A673 (cell line): ENCODE results near the gene IL34. TPM values are rescaled to one million over a fixed set of nuclear protein-coding genes. Genes with fewer than 3 reads are reported as not detected.
A peak's percentile ranks its signal among the peaks of the same experiment; 100 is the strongest.

ENCODE experiments used
- BruUV-seq: library from RNA; stranded (reverse); fragments of 400-500 nt; replicated peaks from 2 replicates; lab custom pipeline; 2021; lab: Mats Ljungman, UMichigan
- CTCF ChIA-PET: fragments of 300-600 bp; sonication (Branson Sonifier 250); formaldehyde crosslinking; loops from one replicate; lab custom pipeline; 2022; ENCODE audit warnings: antibody characterized with exemption; lab: Charles Lee
- POLR2A ChIA-PET: fragments of 300-600 bp; sonication (Branson Sonifier 250); formaldehyde crosslinking; loops from one replicate; lab custom pipeline; 2022; ENCODE audit warnings: antibody characterized with exemption; ENCODE audit not compliant: low non-redundant PET; lab: Charles Lee
- DNase-seq: peaks from one replicate; pipeline ENCODE4 v3.0.0-alpha.2; 2015; ENCODE audit warnings: low spot score
- H3K27ac ChIP-seq: fragments of 200-600 bp; sonication (generic); 2 replicates; pipeline ENCODE4 v1.5.1; 2016; ENCODE audit warnings: mixed run types, low read depth, mild to moderate bottlenecking, mixed read lengths, antibody characterized with exemption, low read length; ENCODE audit not compliant: poor library complexity, severe bottlenecking
- H3K27me3 ChIP-seq: fragments of 200-600 bp; sonication (generic); replicated peaks from 2 replicates; pipeline ENCODE4 v1.6.1; 2017; ENCODE audit warnings: mixed run types, low read depth, mild to moderate bottlenecking, mixed read lengths, antibody characterized with exemption, low read length; ENCODE audit not compliant: insufficient read depth, poor library complexity
- H3K36me3 ChIP-seq: fragments of 200-600 bp; sonication (generic); 2 replicates; pipeline ENCODE4 v1.6.1; 2016; ENCODE audit warnings: mixed run types, mild to moderate bottlenecking, mixed read lengths, antibody characterized with exemption, low read length; ENCODE audit not compliant: insufficient read depth, poor library complexity, severe bottlenecking
- H3K4me1 ChIP-seq: fragments of 200-600 bp; sonication (generic); 2 replicates; pipeline ENCODE4 v1.6.1; 2017; ENCODE audit warnings: mixed run types, mild to moderate bottlenecking, mixed read lengths, antibody characterized with exemption, low read length; ENCODE audit not compliant: insufficient read depth, poor library complexity, severe bottlenecking
- H3K4me3 ChIP-seq: fragments of 200-600 bp; sonication (generic); 2 replicates; pipeline ENCODE4 v1.5.1; 2016; ENCODE audit warnings: low read depth, mixed run types, mild to moderate bottlenecking, mixed read lengths, low read length; ENCODE audit not compliant: poor library complexity, severe bottlenecking
- H3K9me3 ChIP-seq: fragments of 200-600 bp; sonication (generic); 2 replicates; pipeline ENCODE4 v1.6.1; 2016; ENCODE audit warnings: mixed run types, low read depth, mild to moderate bottlenecking, mixed read lengths, antibody characterized with exemption, low read length; ENCODE audit not compliant: poor library complexity, severe bottlenecking
- EZH2 ChIP-seq: fragments of 200-600 bp; sonication (generic); IDR thresholded peaks from 2 replicates; pipeline ENCODE4 v1.6.1; 2017; ENCODE audit warnings: borderline replicate concordance, low read depth, mild to moderate bottlenecking, mixed read lengths, antibody characterized with exemption, low read length; ENCODE audit not compliant: poor library complexity, severe bottlenecking
- intact Hi-C: fragments of 100-400 bp; cut with micrococcal nuclease; formaldehyde crosslinking; loops from one replicate; pipeline ENCODE4 v1.10.0; 2022; ENCODE audit not compliant: unreplicated experiment
- total RNA-seq: library from RNA; stranded (reverse); gene quantifications from 2 replicates; pipeline ENCODE4 v1.2.3, GENCODE V29; 2021
- TF ChIP-seq, protein P1 (sequence below): fragments of 300-800, 200-600 bp; sonication (generic); conservative IDR thresholded peaks from 2 replicates; pipeline ENCODE4 v1.5.1; 2017; ENCODE audit warnings: low read depth, mild to moderate bottlenecking, antibody characterized with exemption, low read length, moderate library complexity, mixed read lengths

Gene IL34
- total RNA-seq, 1 experiment from 2014 or later = not detected

GRCh38 chr16:70691223-70692129, 45.1 kb downstream of the IL34 start:
- TF ChIP-seq, protein P1, sequence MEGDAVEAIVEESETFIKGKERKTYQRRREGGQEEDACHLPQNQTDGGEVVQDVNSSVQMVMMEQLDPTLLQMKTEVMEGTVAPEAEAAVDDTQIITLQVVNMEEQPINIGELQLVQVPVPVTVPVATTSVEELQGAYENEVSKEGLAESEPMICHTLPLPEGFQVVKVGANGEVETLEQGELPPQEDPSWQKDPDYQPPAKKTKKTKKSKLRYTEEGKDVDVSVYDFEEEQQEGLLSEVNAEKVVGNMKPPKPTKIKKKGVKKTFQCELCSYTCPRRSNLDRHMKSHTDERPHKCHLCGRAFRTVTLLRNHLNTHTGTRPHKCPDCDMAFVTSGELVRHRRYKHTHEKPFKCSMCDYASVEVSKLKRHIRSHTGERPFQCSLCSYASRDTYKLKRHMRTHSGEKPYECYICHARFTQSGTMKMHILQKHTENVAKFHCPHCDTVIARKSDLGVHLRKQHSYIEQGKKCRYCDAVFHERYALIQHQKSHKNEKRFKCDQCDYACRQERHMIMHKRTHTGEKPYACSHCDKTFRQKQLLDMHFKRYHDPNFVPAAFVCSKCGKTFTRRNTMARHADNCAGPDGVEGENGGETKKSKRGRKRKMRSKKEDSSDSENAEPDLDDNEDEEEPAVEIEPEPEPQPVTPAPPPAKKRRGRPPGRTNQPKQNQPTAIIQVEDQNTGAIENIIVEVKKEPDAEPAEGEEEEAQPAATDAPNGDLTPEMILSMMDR = no peak
- no peak for TF ChIP-seq EZH2
- POLR2A ChIA-PET = no interaction called here
- intact Hi-C loops = no loop called here
- CTCF ChIA-PET = no interaction called here
- Histone ChIP-seq H3K4me3 (no peak overlapping the region), H3K4me1 (peaks cover 18% of the 10 kb centered on the region), H3K36me3 (no peaks in the 10 kb centered on the region), H3K27me3 (no peaks in the 10 kb centered on the region), H3K9me3 (no peaks in the 10 kb centered on the region), H3K27ac (peak overlapping the region; percentile 40)
- DNase-seq = peak; percentile 80
- BruUV-seq = no TSS peak

GRCh38 chr16:70692130-70692872, 45.9 kb downstream of the IL34 start:
- Histone ChIP-seq H3K36me3 (no peaks in the 10 kb centered on the region), H3K9me3 (no peaks in the 10 kb centered on the region), H3K4me1 (peaks cover 12% of the 10 kb centered on the region), H3K4me3 (no peak overlapping the region), H3K27ac (no peak overlapping the region), H3K27me3 (no peaks in the 10 kb centered on the region)
- POLR2A ChIA-PET = no interaction called here
- DNase-seq = no peak
- BruUV-seq = no TSS peak
- no peak for TF ChIP-seq EZH2
- TF ChIP-seq, protein P1 = no peak
- CTCF ChIA-PET = no interaction called here
- intact Hi-C loops = no loop called here

GRCh38 chr16:70692873-70693671, 46.7 kb downstream of the IL34 start:
- TF ChIP-seq, protein P1 = no peak
- no peak for TF ChIP-seq EZH2
- POLR2A ChIA-PET = no interaction called here
- Histone ChIP-seq H3K4me1 (peaks cover 8% of the 10 kb centered on the region), H3K27ac (no peak overlapping the region), H3K9me3 (no peaks in the 10 kb centered on the region), H3K36me3 (no peaks in the 10 kb centered on the region), H3K4me3 (no peak overlapping the region), H3K27me3 (no peaks in the 10 kb centered on the region)
- CTCF ChIA-PET = no interaction called here
- DNase-seq = no peak
- BruUV-seq = no TSS peak
- intact Hi-C loops = no loop called here
